Measurements from ENCODE around the gene ABHD1.
"Not testable (repeated sequence)": the region's sequence is repeated elsewhere in the genome, so short reads cannot be mapped to it uniquely, and the experiment has no call there.

ABHD1 gene

DNA sequence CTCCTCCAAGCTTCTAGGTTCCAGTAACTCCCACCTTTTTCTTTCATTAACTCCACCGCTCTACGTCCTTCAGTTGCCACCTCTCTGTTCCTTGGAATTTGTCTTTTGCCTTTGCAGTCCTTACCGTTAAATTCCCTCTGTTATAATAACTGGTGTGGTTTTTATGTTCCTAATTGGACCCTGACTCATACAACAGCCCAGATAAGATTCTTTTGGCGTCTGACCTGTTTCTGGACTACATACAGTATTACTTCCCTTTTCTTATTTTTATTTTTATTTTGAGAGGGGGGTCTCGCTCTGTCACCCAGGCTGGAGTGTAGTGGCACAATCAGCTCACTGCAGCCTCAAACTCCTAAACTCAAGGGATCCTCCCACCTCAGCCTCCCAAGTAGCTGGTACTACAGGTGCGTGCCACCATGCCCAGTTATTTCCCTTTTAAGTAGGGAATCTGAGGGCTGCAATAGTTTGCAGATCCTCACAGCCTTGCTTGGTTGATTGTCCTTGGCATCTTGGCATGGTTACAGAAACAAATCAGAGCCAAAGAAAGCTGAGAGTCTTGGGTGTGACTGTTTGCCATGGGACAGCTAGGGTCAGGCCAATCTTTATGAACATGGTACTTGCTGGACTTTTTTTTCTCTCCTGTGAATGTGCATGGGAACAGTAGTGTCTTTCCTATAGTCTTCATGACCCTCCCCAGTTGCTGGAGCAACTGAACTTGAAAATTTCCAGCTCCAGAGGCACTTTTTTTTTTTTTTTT, 47.1 kb downstream of the ABHD1 start:
- DNase-seq (ENCODE audit: low read depth) = no peak

DNA sequence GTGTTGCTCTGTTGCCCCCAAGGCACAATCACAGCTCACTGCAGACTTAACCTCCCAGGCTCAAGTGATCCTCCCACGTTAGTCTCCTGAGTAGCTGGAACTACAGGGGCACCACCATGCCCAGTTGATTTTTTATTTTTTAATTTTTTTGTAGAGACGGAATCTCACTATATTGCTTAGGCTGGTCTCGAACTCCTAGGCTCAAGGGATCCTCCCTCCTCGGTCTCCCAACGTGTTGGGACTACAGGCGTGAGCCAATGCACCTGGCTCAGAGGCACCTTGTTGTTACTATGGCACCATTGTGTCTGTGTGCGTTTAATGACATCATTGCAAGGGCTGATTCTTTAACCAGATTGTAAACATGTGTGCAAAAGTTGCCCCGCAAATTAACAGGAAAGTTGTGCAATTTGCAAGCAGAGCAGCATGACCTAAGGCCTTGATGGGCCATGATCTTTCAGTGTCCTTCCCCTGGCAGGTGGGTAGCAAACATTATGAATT, 47.8 kb downstream of the ABHD1 start:
- DNase-seq (ENCODE audit: low read depth) = no peak

DNA sequence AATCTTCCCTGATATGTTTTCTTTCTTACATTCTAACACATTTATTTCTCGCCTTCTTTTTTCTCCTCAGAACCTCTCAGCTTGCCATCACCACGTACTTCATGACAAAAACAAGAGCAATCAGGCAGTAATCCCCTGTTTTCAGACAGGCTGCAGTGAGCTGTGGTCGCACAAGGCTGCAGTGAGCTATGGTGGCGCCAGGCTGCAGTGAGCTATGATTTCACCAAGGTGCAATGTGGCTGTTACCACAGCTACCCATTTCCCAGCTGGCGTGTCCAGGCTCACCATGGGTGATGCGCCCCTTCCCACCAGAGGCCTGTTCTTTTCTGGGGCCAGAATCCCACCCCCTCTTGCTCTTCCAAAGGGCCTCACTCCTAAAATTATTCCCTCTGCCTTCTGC, 51.0 kb downstream of the ABHD1 start:
- DNase-seq (ENCODE audit: low read depth) = no peak

DNA sequence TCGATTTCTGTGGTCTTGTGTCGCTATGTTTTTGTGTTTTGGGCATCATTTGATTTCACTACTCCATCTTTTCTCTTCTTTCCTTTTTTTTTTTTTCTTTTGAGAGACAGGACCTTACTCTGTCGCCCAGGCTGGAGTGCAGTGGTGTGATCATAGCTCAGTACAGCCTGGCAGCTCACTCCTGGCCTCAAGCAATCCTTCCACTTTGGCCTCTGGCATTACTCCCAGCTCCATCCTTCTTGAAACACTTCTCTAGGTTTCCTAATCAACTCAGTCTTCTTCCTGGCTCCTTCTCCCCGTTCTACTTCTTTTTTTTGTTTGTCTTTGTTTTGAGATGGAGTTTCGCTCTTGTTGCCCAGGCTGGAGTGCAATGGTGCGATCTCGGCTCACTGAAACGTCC, 51.7 kb downstream of the ABHD1 start:
- DNase-seq (ENCODE audit: low read depth) = no peak

DNA sequence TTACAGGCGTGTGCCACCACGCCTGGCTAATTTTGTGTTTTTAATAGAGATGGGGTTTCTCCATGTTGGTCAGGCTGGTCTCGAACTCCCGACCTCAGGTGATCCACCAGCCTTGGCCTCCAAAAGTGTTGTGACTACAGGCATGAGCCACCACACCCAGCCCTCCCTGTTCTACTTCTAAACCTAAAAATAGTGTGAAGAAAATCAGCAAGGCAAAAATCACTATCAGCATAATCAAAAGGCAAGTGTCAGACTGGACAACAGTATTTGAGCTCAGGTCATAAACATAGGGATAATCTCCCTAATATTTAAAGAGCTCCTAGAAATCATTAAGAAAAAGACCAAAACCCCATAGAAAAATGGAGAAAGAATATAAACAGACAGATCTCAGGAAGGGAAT, 52.2 kb downstream of the ABHD1 start:
- not testable (repeated sequence) for DNase-seq (ENCODE audit: low read depth)

DNA sequence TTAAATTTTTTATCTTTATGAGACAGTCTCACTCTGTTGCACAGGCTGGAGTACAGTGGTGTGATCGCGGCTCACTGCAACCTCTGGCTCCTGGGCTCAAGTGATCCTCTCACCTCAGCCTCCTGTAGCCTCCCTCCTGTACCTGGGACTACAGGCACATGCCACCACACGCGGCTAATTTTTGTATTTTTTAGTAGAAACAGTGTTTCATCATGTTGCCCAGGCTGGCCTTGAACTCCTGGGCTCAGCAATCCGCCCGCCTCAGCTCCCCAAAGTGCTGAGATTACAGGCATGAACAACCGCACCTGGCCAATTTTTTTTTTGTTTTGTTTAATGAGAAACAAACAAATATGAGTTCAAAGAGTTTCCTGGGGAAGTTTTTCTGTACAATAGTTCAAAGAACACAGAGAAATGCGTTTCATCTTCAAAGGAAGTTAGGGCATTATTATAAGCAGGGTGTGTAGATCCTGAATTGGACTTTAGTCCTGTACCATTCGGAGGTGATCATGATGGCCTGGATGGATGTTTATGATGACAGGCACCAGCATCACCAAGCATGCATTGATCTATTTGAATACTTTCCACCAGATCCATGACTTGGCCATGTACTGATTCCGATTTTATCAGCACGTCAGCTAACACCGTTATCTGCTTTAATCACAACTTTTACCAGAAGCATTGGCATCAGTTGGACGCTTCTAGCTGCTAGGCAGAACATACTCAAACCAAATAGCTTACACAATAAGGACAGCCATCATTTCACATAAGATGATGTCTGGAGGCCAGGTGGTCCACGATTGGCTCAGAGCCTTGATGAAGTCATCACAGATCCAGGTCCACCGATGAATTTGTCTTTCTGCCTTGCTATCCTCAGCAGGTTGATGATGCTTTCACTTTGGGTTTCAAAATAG, 54.1 kb downstream of the ABHD1 start:
- no peak for DNase-seq (ENCODE audit: low read depth)

DNA sequence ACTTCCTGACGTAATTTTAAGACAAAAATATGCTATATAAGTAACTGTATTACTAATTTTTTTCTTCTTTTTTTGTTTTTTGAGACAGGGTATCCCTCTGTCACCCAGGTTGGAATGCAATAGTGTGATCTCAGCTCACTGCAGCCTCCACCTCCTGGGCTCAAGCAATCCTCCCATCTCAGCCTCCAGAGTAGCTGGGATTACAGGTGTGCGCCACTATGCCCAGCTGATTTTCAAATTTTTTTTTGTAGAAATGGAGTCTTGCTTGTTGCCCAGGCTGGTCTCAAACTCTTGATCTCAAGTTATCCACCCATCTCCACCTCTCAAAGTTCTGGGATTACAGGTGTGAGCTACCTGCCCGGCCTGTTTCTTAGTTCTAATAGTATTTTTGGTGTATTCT, 54.9 kb downstream of the ABHD1 start:
- DNase-seq (ENCODE audit: low read depth) = no peak

DNA sequence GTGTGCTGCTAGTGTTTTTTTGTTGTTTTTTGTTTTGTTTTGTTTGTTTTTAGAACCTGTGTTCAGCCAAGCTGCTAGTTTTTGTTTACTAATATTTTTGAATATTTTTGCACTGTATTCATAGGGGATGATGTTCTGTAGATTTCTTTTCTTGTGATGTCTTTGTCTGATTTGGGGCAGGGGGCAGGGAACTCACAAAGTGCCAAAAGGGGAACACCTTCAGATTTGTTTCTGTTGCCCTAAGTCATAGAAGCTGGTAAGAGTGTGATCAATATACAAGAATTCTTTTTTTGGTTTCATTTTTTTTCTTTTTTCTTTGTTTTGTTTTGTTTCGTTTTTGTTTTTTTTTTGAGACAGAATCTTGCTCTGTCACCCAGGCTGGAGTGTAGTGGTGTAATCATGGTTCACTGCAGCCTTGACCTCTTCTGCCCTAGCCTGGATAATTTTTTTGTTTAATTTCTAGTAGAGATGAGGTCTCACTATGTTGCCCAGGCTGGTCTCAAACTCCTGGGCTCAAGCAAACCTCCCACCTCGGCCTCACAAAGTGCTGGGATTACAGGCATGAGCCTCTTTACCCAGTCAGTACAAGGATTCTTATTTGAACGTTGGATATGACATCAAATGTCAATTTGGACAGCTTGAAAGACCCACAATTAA, 55.9 kb downstream of the ABHD1 start:
- DNase-seq (ENCODE audit: low read depth) = no peak

All from stimulated activated CD8-positive, alpha-beta memory T cell treated with anti-CD3 and anti-CD28 coated beads, Interleukin-15, amount 100 ng/mL, for 24 hours (primary cell).